K562 (cell line): ENCODE results near the gene SLC26A1. TPM values are rescaled to one million over a fixed set of nuclear protein-coding genes. Genes with fewer than 3 reads are reported as not detected.

Experiments
- ATAC-seq: fragments of 200-7000 bp; cut with Tn5 transposase; 3 replicates; pipeline ENCODE4 v1.9.1; 2020; ENCODE audit warnings: moderate library complexity
- BruUV-seq: library from RNA; stranded (reverse); fragments of 400-500 nt; replicated peaks from 2 replicates; lab custom pipeline; 2021; lab: Mats Ljungman, UMichigan
- CTCF ChIA-PET: fragments of 300-600 bp; formaldehyde crosslinking; extraction: SDS; loops from one replicate; lab custom pipeline; 2021; ENCODE audit warnings: low intra/inter-chr PET ratio; lab: Yijun Ruan, JAX
- POLR2A ChIA-PET: fragments of 300-600, 350-650 bp; sonication (Branson Sonifier 250); formaldehyde crosslinking; extraction: SDS; loops from one replicate; lab custom pipeline; 2021; ENCODE audit warnings: antibody characterized with exemption, inconsistent platforms; lab: Yijun Ruan, JAX
- DNase-seq, 4 experiments: peaks; one replicate each; pipeline versions ENCODE4 v3.0.0 to v3.0.0-alpha.2; 2011 to 2018; ENCODE audit warnings: low spot score in 3 of 4, mixed read lengths in 3 of 4; ENCODE audit errors: extremely low read depth in 1 of 4
- FAIRE-seq: peaks from 2 replicates; lab custom pipeline; 2011; peaks lifted over from hg19 to GRCh38; lab: Jason Lieb, UNC
- H2AFZ ChIP-seq: 2 replicates; pipeline ENCODE4 v1.6.0; 2011; ENCODE audit warnings: low read depth, low read length, control low read depth, inconsistent platforms
- H3K27ac ChIP-seq: fragments of 200-600 bp; 3 replicates; pipeline ENCODE4 v1.8.0; 2011; ENCODE audit warnings: low read depth, mild to moderate bottlenecking, control low read depth, inconsistent platforms, low read length, moderate library complexity, mixed read lengths; ENCODE audit errors: extremely low read depth
- H3K27me3 ChIP-seq, 2 experiments: fragments of 300-600 bp in 1 of 2; 2 replicates in 1 of 2; 3 replicates in 1 of 2; pipeline versions ENCODE4 v1.6.0 to v1.8.0; 2011; ENCODE audit warnings: inconsistent platforms in 2 of 2, low read length in 2 of 2, mild to moderate bottlenecking in 1 of 2, mixed read lengths in 1 of 2, moderate library complexity in 1 of 2; ENCODE audit not compliant: control insufficient read depth in 2 of 2, insufficient read depth in 2 of 2
- H3K36me3 ChIP-seq: fragments of 300-600 bp; 3 replicates; pipeline ENCODE4 v1.8.0; 2011; ENCODE audit warnings: mild to moderate bottlenecking, low read length, inconsistent platforms; ENCODE audit not compliant: control insufficient read depth, insufficient read depth
- H3K4me1 ChIP-seq, 2 experiments: fragments of 200-600 bp in 1 of 2; replicated peaks in 1 of 2; 2 replicates in 1 of 2; 3 replicates in 1 of 2; pipeline versions ENCODE4 v1.5.1 to v1.8.0; 2011; ENCODE audit warnings: inconsistent platforms in 2 of 2, low read length in 2 of 2, mild to moderate bottlenecking in 1 of 2, mixed read lengths in 1 of 2, moderate library complexity in 1 of 2; ENCODE audit not compliant: control insufficient read depth in 2 of 2, insufficient read depth in 2 of 2
- H3K4me2 ChIP-seq: 2 replicates; pipeline ENCODE4 v1.6.1; 2011; ENCODE audit warnings: low read length, control low read depth, inconsistent platforms, mixed read lengths; ENCODE audit not compliant: insufficient read depth
- H3K4me3 ChIP-seq: fragments of 200-600 bp; sonication (generic), shearing (Covaris generic); 2 replicates; pipeline ENCODE4 v1.5.1; 2016; ENCODE audit warnings: control low read depth, inconsistent platforms
- H3K79me2 ChIP-seq: fragments of 200-600 bp; 3 replicates; pipeline ENCODE4 v1.8.0; 2011; ENCODE audit warnings: low read length, inconsistent platforms; ENCODE audit not compliant: control insufficient read depth, insufficient read depth
- H3K9ac ChIP-seq, 2 experiments: 2 replicates each; pipeline versions ENCODE4 v1.6.0 to v1.6.1; 2011; ENCODE audit warnings: low read depth in 2 of 2, low read length in 2 of 2, control low read depth in 1 of 2, inconsistent platforms in 1 of 2, mild to moderate bottlenecking in 1 of 2, mixed read lengths in 1 of 2; ENCODE audit not compliant: insufficient read depth in 1 of 2
- H3K9me1 ChIP-seq: one replicate; pipeline ENCODE4 v1.6.0; 2011; ENCODE audit warnings: inconsistent platforms, mild to moderate bottlenecking, low read length, moderate library complexity; ENCODE audit not compliant: control insufficient read depth, insufficient read depth
- H3K9me3 ChIP-seq: replicated peaks from 2 replicates; pipeline ENCODE4 v1.5.1; 2011; ENCODE audit warnings: low read depth, low read length, inconsistent platforms; ENCODE audit not compliant: control insufficient read depth, insufficient read depth
- H4K20me1 ChIP-seq: replicated peaks from 2 replicates; pipeline ENCODE4 v1.6.1; 2011; ENCODE audit warnings: low read length, inconsistent platforms, mixed read lengths; ENCODE audit not compliant: control insufficient read depth, insufficient read depth
- CREB5 ChIP-seq: fragments of 250-450 bp; sonication (Bioruptor Pico); IDR thresholded peaks from 2 replicates; pipeline ENCODE4 v1.5.0; 2020; ENCODE audit warnings: mild to moderate bottlenecking
- KLF13 ChIP-seq: fragments of 450-650 bp; IDR thresholded peaks from 2 replicates; pipeline ENCODE4 v1.6.1; 2016; ENCODE audit warnings: missing genetic modification characterization, low read depth, mild to moderate bottlenecking, missing compliant biosample characterization, moderate library complexity, borderline replicate concordance
- PCBP1 ChIP-seq: fragments of 200-400 bp; formaldehyde crosslinking; IDR thresholded peaks from 2 replicates; pipeline ENCODE4 v1.6.1; 2018; ENCODE audit warnings: mild to moderate bottlenecking, low read depth, low read length; ENCODE audit not compliant: poor library complexity, severe bottlenecking
- POLR2AphosphoS5 ChIP-seq: IDR thresholded peaks from 2 replicates; pipeline ENCODE4 v1.6.1; 2011; ENCODE audit warnings: mild to moderate bottlenecking, low read depth, low read length, moderate library complexity; ENCODE audit not compliant: control insufficient read depth, insufficient read depth
- POLR2G ChIP-seq: fragments of 200-400 bp; formaldehyde crosslinking; IDR thresholded peaks from 2 replicates; pipeline ENCODE4 v1.6.1; 2017; ENCODE audit warnings: low read depth, mild to moderate bottlenecking, antibody characterized with exemption, low read length, moderate library complexity
- POU5F1 ChIP-seq: fragments of 150-350 bp; IDR thresholded peaks from 2 replicates; pipeline ENCODE4 v1.6.1; 2014; ENCODE audit warnings: borderline replicate concordance, low read length, low read depth, mild to moderate bottlenecking; ENCODE audit not compliant: partially characterized antibody
- SLC30A9 ChIP-seq: fragments of 250-450 bp; sonication (Bioruptor Pico); IDR thresholded peaks from 2 replicates; pipeline ENCODE4 v1.8.0; 2022; ENCODE audit warnings: mild to moderate bottlenecking, moderate library complexity
- UBTF ChIP-seq, 2 experiments: IDR thresholded peaks; 2 replicates each; pipeline ENCODE4 v1.6.1; 2012; ENCODE audit warnings: improper control_type of control experiment in 2 of 2, low read depth in 2 of 2, low read length in 2 of 2, borderline replicate concordance in 1 of 2
- WHSC1 ChIP-seq: IDR thresholded peaks from one replicate; pipeline ENCODE4 v1.6.1; 2012; ENCODE audit warnings: low read length, control low read depth, inconsistent platforms
- ZBTB33 ChIP-seq: sonication (generic); formaldehyde crosslinking; IDR thresholded peaks from 2 replicates; pipeline ENCODE4 v1.8.1; 2023; ENCODE audit warnings: mild to moderate bottlenecking, missing genetic modification reagents
- WGBS: fragments of 100-300 bp; shearing (Covaris generic); methylation state at CpG from one replicate; pipeline ENCODE4 v1.1.6; 2016; ENCODE audit warnings: low coverage, mixed read lengths; ENCODE audit not compliant: insufficient coverage; ENCODE audit errors: missing lambda C conversion rate; 5-methylcytosine and 5-hydroxymethylcytosine counted together
- in situ Hi-C: fragments of 300-500 bp; cut with MboI; formaldehyde crosslinking; loops from 4 replicates; pipeline ENCODE4 v1.15.0; 2018; ENCODE audit warnings: inconsistent platforms, mixed read lengths
- intact Hi-C: fragments of 100-400 bp; cut with micrococcal nuclease; formaldehyde crosslinking; loops from 2 replicates; pipeline ENCODE4 v1.14.2; 2022
- polyA plus RNA-seq, 8 experiments: library from polyadenylated mRNA; depleted of rRNA in 4 of 8; stranded (reverse) in 5 of 8; unstranded in 3 of 8; fragments of >200 nt; fragmentation: Nextera tagmentation in 2 of 8; fragmentation: Illumina TruSeq in 1 of 8; extraction: Ambion mirVana in 2 of 8; extraction: Trizol in 1 of 8; gene quantifications; 2 replicates each; pipeline versions ENCODE4 v1.2.1 to v1.2.3, GENCODE V29; 2011 to 2014; ENCODE audit warnings: inconsistent platforms in 1 of 8, missing spikeins in 1 of 8
- total RNA-seq, 7 experiments: library from RNA; depleted of rRNA in 6 of 7; stranded (reverse); fragments of >200 nt in 6 of 7; fragmentation: Illumina TruSeq in 2 of 7; extraction: Trizol in 2 of 7; gene quantifications; 2 replicates each; pipeline versions ENCODE4 v1.2.1 to v1.2.3, GENCODE V29; 2011 to 2021; ENCODE audit warnings: low replicate concordance in 1 of 7

Gene SLC26A1
- total and polyA plus RNA-seq, 9 of the 15 experiments (the other 6 are each of a cell fraction or from before 2014, with no cell fraction given) = 0.11 to 4.2 (median 0.95) TPM

- in situ Hi-C loops = no loop called here
- WGBS = 88% methylated on average over 17 of the region's 63 CpGs
- TF ChIP-seq ZBTB33 = peak; percentile 83
- TF ChIP-seq SLC30A9 (CRISPR knock-in tag) = no peak
- TF ChIP-seq KLF13 (tag) = no peak
- no peak for TF ChIP-seq POLR2AphosphoS5
- peak; percentile 45; the same call in 1 of the 2 replicates for TF ChIP-seq POLR2G
- no peak for TF ChIP-seq POU5F1
- TF ChIP-seq PCBP1 = peak; percentile 70
- no peak for TF ChIP-seq CREB5 (CRISPR knock-in tag)
- no peak for TF ChIP-seq UBTF (IDR thresholded peaks at IDR 0.05; ENCODE audit: borderline replicate concordance in 1 of 2, low read depth in 2 of 2, low read length in 2 of 2)
- TF ChIP-seq WHSC1 = no peak
Measured at GRCh38 chr4:1003271-1004070, 10.3 kb upstream of the SLC26A1 start.

More at GRCh38 chr4:1003271-1004070, 10.3 kb upstream of the SLC26A1 start:
- BruUV-seq = no TSS peak
- Histone ChIP-seq H2AFZ (no peak overlapping the region), H3K79me2 (no peaks in the 10 kb centered on the region), H3K4me1 (peaks cover 0 to 35% of the 10 kb centered on the region in 2 experiments; a peak in 2 of 5 replicates), H3K4me2 (no peak overlapping the region), H3K9me3 (no peaks in the 10 kb centered on the region), H3K27me3 (no peaks in the 10 kb centered on the region), H4K20me1 (no peaks in the 10 kb centered on the region), H3K36me3 (no peaks in the 10 kb centered on the region), H3K9me1 (no peaks in the 10 kb centered on the region), H3K27ac (no peak overlapping the region), H3K9ac (no peak overlapping the region; a peak in 1 of 4 replicates), H3K4me3 (no peak overlapping the region)
- POLR2A ChIA-PET = interaction anchor here (1.2 kb wide), 1 partner anchor 11 kb away, joined by 4 read pairs; no protein-coding TSS in a partner anchor
- CTCF ChIA-PET = no interaction called here
- intact Hi-C loops = no loop called here
- no peak for ATAC-seq
- no peak for FAIRE-seq
- no peak for DNase-seq
